Mesodermal cell (in vitro differentiated cells): ENCODE measurements around the gene AGO1.
"Not testable (repeated sequence)": the region's sequence is repeated elsewhere in the genome, so short reads cannot be mapped to it uniquely, and the experiment has no call there.

Experiments used
- H3K27ac ChIP-seq: 2 replicates; pipeline ENCODE4 v1.7.0; 2013; ENCODE audit warnings: mild to moderate bottlenecking, low read depth, low read length, moderate library complexity; ENCODE audit not compliant: severe bottlenecking
- H3K36me3 ChIP-seq: 2 replicates; pipeline ENCODE4 v1.7.1; 2013; ENCODE audit warnings: mild to moderate bottlenecking, low read length, moderate library complexity; ENCODE audit not compliant: control insufficient read depth, insufficient read depth
- H3K4me1 ChIP-seq: one replicate; pipeline ENCODE4 v1.7.1; 2013; ENCODE audit warnings: mild to moderate bottlenecking, low read length; ENCODE audit not compliant: insufficient read depth, control insufficient read depth, poor library complexity, severe bottlenecking
- H3K4me3 ChIP-seq: 2 replicates; pipeline ENCODE4 v1.7.0; 2013; ENCODE audit warnings: low read length, control low read depth, mild to moderate bottlenecking; ENCODE audit not compliant: insufficient read depth, poor library complexity, severe bottlenecking; ENCODE audit errors: extremely low read depth
- H3K9me3 ChIP-seq: 2 replicates; pipeline ENCODE4 v1.7.1; 2013; ENCODE audit warnings: mild to moderate bottlenecking, low read length, moderate library complexity; ENCODE audit not compliant: control insufficient read depth
- WGBS, 2 experiments: methylation state at CpG; one replicate each; pipeline ENCODE4 v1.1.5; 2013; ENCODE audit warnings: missing lambda C conversion rate in 2 of 2; ENCODE audit not compliant: insufficient coverage in 2 of 2; 5-methylcytosine and 5-hydroxymethylcytosine counted together

Gene AGO1

DNA sequence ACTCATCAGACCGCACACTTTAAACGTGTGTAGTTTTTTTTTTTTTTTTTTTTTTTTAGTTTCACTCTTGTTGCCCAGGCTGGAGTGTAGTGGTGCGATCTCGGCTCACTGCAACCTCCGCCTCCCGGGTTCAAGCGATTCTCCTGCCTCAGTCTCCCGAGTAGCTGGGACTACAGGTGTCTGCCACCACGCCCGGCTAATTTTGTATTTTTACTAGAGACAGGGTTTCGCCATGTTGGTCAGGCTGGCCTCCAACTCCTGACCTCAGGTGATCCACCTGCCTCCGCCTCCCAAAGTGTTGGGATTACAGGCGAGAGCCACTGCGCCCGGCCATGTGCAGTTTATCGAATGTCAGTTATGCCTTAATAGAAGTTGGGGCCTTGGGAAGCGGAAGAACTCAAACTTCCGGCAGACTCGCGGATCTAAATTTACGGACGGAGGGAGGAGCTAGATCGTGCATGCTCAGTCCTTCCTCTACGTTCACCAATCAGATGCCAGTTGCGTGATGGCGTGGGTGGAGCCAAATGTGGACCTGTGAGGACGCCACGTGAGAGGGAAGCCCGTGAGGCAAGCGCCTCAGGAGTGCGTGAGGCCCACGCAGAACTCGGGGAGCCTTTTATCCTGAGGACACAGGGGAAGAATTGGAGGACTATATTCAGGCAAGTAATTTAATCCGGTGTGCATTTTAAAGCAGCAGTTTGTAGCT lies 13.6 kb upstream of the AGO1 start:
- H3K9me3 ChIP-seq, H3K4me1 ChIP-seq, H3K36me3 ChIP-seq, H3K4me3 ChIP-seq, H3K27ac ChIP-seq: not testable (repeated sequence)
- 95% methylated on average over 26 to 31 of the region's 34 CpGs for WGBS, 2 experiments

DNA sequence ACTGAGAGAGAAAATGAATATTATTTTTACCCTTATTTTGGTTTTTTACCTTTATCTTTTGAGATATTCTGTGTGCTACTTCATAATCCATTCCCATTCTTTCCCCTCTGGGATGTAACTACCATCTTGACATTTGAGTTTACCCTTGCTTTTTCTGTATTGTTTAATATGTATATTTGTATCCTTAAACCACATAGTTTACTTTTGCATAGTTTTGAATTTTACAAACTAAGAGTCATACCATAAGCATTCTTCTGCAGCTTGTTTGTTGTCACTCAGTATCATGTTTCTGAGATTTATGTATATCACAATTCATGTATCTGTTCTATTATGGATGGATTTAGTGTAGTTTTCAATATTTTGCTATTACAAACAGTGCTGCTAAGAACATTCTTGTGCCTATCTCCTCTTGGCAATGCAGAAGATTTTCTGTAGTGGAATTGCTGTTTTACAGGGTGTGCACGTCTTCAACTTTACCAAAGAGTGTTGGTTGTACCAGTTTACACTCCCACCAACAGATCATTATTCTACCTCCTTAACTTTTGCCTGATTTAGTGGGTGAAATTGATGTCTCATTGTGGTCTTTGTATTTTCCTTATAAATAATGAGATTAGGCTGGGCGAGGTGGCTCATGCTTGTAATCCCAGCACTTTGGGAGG lies 12.2 kb upstream of the AGO1 start:
- 100% methylated on average over 1 of the region's 2 CpGs; no CpG with 5 or more reads in 1 of the 2 experiments for WGBS, 2 experiments
- Histone ChIP-seq H3K36me3 (no peaks in the 10 kb centered on the region), H3K4me3 (no peak overlapping the region), H3K27ac (no peak overlapping the region), H3K4me1 (no peaks in the 10 kb centered on the region), H3K9me3 (no peaks in the 10 kb centered on the region)

DNA sequence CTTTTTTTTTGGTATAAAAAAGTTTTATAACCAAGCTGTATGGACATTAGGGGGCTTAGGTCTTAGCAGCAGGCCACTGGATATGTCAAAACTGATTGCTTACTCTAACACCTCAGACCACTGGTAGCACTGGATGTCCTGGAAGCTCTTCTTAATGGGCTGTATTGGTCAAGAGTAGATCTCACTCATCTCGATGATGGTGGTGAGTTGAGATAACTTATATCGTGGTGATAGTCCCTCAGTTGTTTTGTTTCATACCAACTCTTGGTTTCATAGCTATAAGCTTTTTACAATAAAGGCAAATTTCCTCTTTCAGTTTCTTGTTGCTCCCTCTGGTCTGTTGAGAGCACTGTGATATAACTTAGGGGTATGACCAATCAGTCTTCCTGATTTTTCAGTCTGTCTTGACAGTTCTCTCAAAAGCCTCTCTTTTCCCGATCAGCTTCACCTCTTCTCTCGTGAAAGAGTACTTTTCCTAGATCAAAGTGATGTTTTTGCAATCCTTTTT lies 9.7 kb upstream of the AGO1 start:
- no peak overlapping the region for H3K27ac ChIP-seq
- no peaks in the 10 kb centered on the region for H3K9me3 ChIP-seq
- H3K36me3 ChIP-seq = no peaks in the 10 kb centered on the region
- 82% methylated on average over 2 of the region's 4 CpGs; no CpG with 5 or more reads in 1 of the 2 experiments for WGBS, 2 experiments
- H3K4me3 ChIP-seq = no peak overlapping the region
- no peaks in the 10 kb centered on the region for H3K4me1 ChIP-seq

DNA sequence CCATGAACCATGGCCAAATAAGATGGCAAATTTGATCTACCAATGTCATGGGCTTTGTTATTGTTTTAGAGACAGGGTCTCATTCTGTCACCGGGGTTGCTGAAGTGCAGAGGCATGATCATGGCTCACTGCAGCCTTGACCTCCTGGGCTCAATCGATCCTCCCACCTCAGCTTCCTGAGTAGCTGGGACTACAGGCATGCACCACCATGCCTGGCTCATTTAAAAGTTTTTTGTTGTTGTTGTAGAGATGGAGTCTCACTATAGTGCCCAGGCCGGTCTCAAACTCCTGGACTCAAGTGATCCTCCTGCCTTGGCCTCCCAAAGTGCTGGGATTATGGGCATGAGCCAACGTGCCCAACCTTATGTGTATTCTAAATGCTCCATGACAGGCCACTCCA lies 8.9 kb upstream of the AGO1 start:
- not testable (repeated sequence) for H3K9me3 ChIP-seq, H3K36me3 ChIP-seq, H3K27ac ChIP-seq, H3K4me3 ChIP-seq, H3K4me1 ChIP-seq
- WGBS, 2 experiments = 88 to 89% methylated on average over 4 of the region's 4 CpGs

DNA sequence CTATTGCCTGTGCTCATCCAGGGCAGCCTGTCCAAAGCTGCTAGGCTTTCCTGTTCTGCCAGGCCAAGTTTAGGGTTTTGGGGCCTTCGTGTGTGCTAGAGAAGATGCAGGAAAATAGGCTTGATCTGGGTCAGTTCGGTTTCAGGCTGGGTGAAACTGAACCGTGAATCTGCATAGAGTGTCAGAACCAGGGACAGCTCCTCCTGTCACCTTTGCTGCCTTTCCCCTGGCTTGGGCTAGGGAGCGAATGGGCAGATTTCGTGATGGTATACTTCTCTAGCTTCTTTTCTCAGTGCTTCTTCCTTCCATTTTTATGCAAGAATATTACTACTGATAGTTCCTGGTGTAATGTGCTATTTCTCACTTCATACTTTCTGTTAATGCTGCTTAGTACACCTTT lies 6.0 kb upstream of the AGO1 start:
- Histone ChIP-seq H3K9me3 (no peaks in the 10 kb centered on the region), H3K4me1 (no peaks in the 10 kb centered on the region), H3K27ac (no peak overlapping the region), H3K4me3 (no peak overlapping the region), H3K36me3 (no peaks in the 10 kb centered on the region)
- 34 to 35% methylated on average over 4 to 5 of the region's 5 CpGs for WGBS, 2 experiments

DNA sequence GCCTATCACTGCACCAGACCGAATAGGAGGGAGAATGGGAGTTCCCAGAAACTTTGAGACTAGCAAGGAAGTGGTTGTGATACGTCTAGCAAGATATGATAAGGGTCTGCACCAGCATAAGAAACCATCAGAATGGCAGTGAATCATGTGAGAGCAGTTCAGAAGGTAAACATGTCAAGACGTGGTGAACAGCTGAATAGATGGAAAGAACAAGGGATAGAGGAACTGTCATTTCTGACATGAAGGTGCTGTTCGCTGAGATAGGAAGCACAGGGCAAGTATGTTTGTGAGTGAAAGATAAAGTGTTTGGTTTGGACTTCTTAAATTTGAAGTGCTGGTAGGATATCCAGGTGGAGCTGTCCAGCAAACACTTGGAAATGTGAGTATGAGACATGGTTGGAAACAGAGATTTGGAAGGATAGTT lies 1.1 kb upstream of the AGO1 start:
- Histone ChIP-seq H3K9me3 (no peaks in the 10 kb centered on the region), H3K4me3 (no peak overlapping the region), H3K4me1 (peaks cover 21% of the 10 kb centered on the region), H3K27ac (no peak overlapping the region), H3K36me3 (no peaks in the 10 kb centered on the region)
- whole genome bisulfite sequencing, 2 experiments = 91 to 93% methylated on average over 4 of the region's 4 CpGs

DNA sequence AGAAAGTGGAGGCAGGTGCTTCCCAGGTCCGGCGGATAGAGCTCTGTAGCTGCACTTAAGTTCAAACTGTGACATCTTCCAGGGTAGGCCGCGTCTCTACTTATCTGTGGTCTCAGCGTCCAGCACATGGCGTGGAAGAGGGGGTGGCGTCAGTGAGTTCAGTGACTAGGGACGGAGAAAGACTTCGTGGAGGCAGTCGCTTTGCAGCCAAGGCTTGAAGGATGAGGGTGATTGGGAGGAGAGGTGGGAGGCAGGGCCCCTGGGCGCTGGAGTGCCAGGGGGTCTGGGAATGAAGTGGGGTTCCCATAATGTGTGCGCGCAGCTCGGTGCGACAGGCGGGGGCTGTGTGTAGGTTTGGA lies 444 bp upstream of the AGO1 start:
- Histone ChIP-seq H3K9me3 (no peaks in the 10 kb centered on the region), H3K4me1 (peaks cover 27% of the 10 kb centered on the region), H3K36me3 (no peaks in the 10 kb centered on the region), H3K27ac (no peak overlapping the region), H3K4me3 (no peak overlapping the region)
- 79% methylated on average over 14 to 16 of the region's 16 CpGs for WGBS, 2 experiments

DNA sequence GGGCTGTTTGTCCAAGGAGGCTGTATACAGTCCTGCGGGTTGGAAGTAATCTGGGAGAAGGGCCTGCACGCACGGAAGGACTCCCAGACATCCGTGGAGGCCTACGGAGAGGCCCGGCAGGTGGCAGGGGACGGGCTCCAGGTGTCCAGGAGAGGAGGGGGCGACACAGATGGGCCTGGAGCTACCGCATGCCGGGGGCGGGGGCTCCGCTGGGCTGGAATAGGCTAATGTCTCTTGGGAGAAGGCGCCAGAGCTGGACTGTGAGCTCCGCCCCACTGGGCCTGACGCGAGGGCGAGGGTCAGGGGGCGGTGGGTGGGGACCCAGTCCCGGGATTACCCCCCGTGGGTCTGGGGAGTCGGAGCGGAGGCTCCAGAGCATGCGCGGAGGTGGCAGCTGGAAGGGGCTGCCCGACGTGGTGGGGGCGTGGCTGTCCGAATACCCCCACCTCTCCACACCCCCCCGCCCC lies 659 bp downstream of the AGO1 start:
- peaks cover 27% of the 10 kb centered on the region for H3K4me1 ChIP-seq
- WGBS, 2 experiments = 1 to 3% methylated on average over 12 to 16 of the region's 29 CpGs
- no peaks in the 10 kb centered on the region for H3K9me3 ChIP-seq
- peak overlapping the region; percentile 95 for H3K4me3 ChIP-seq
- H3K27ac ChIP-seq = peak overlapping the region; percentile 75
- H3K36me3 ChIP-seq = peaks cover 6% of the 10 kb centered on the region

DNA sequence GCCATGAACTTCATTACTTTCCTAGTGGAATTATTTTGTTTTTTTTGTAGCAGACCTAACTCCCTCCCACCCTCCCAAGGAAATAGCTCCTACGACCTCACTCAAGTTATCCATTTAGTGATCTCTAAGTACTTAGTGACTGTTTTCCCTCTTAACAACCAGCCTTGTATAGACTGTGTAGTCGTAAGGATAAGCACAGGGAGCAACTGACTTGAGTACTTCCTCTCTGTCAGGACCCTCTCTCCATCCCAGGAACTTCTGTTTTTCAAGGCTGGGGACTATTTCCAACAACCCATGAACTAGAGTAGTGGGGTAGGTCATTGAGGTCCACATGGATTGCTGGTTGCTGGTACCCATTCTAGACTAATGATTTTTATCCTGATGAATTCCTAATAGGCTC lies 1.9 kb downstream of the AGO1 start:
- no peak overlapping the region for H3K4me3 ChIP-seq
- 40% methylated on average over 1 of the region's 2 CpGs; no CpG with 5 or more reads in 1 of the 2 experiments for WGBS, 2 experiments

DNA sequence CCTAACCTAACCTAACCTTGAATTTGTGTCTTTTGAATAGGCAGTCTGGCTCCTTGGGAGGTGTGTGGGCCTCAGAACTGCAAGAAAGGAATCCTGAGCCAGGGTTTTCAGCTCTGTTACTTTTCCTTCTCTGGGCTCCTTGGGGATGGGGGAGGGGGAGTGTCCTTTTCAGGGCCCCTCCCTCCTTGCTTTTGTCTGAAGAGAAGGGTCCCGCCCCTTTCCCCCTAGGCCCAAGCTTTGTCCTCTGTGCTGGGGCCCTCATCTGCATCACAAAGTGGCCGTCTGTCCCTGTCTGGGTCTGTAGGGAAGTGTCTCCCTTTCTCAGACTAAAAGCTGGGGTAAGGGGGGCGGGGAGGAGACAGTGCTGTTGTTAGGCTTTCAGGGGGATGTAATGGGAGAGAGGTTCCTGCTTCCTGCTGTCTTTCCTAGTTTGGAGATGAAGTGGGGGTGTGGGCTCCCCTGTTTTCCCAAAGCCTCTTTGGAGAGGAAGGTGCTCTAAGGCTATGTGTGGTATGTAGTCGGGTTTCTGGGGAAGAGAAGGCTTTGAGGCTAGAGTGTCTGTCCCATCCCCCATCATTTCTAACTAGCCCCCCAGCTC lies 3.1 kb downstream of the AGO1 start:
- Histone ChIP-seq H3K36me3 (peaks cover 27% of the 10 kb centered on the region), H3K27ac (peak overlapping the region; percentile 75), H3K4me1 (peaks cover 27% of the 10 kb centered on the region), H3K9me3 (no peaks in the 10 kb centered on the region), H3K4me3 (no peak overlapping the region)
- no CpG with 5 or more reads among the region's 4 CpGs for WGBS, 2 experiments

More for the DNA sequence above, 1.9 kb downstream of the AGO1 start:
- Histone ChIP-seq H3K4me1 (peaks cover 27% of the 10 kb centered on the region), H3K36me3 (peaks cover 18% of the 10 kb centered on the region), H3K9me3 (no peaks in the 10 kb centered on the region), H3K27ac (peak overlapping the region; percentile 75)
